ENCODE measurements around the gene RAB37. TPM values are rescaled to one million over a fixed set of nuclear protein-coding genes. Genes with fewer than 3 reads are reported as not detected.

Gene RAB37
- total and polyA plus RNA-seq, 2 of the 13 experiments (the other 11 are each of a cell fraction or from before 2014, with no cell fraction given): 0.91 to 3.7 TPM

DNA sequence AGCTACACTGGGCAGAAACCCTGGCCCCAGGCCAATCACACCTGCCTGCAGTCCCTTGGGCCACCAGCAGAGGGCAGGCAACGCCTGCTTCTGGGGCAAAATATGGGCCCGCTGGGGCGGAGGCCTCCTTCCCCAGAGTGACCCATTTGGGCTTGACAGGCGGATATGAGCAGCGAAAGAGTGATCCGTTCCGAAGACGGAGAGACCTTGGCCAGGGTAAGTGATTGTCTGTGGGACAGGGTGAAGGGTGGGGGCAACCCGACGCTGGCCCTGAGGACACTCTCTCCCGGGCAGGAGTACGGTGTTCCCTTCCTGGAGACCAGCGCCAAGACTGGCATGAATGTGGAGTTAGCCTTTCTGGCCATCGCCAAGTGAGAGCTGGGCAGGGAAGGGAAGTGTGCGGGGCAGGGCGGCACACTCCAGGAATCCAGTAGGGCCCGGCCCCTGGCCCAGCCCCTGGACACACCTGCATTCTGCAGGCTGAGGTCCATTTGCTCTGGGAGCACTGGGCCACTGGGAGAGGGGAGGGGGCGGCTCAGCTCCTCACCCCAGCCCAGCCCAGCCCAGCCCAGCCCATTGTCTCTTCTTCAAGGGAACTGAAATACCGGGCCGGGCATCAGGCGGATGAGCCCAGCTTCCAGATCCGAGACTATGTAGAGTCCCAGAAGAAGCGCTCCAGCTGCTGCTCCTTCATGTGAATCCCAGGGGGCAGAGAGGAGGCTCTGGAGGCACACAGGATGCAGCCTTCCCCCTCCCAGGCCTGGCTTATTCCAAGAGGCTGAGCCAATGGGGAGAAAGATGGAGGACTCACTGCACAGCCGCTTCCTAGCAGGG lies 7.9 kb downstream of the RAB37 start (continued):
- TF ChIP-seq, protein P1, sequence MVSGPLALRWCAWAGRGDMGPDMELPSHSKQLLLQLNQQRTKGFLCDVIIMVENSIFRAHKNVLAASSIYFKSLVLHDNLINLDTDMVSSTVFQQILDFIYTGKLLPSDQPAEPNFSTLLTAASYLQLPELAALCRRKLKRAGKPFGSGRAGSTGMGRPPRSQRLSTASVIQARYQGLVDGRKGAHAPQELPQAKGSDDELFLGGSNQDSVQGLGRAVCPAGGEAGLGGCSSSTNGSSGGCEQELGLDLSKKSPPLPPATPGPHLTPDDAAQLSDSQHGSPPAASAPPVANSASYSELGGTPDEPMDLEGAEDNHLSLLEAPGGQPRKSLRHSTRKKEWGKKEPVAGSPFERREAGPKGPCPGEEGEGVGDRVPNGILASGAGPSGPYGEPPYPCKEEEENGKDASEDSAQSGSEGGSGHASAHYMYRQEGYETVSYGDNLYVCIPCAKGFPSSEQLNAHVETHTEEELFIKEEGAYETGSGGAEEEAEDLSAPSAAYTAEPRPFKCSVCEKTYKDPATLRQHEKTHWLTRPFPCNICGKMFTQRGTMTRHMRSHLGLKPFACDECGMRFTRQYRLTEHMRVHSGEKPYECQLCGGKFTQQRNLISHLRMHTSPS (CRISPR knock-in tag; IDR thresholded peaks at IDR 0.05; ENCODE audit: low read depth): peak; percentile 85
- no peak for TF ChIP-seq ZNF562 (CRISPR knock-in tag; IDR thresholded peaks at IDR 0.05; ENCODE audit: borderline replicate concordance)
- TF ChIP-seq ZNF547 (CRISPR knock-in tag; IDR thresholded peaks at IDR 0.05): 0 out of 2 replicates have a peak, but pooled peaks have one; percentile 61
- TF ChIP-seq HOXA5 (CRISPR knock-in tag; IDR thresholded peaks at IDR 0.05): peak; percentile 81; the same call in 1 of the 2 replicates
- TF ChIP-seq, protein P2, sequence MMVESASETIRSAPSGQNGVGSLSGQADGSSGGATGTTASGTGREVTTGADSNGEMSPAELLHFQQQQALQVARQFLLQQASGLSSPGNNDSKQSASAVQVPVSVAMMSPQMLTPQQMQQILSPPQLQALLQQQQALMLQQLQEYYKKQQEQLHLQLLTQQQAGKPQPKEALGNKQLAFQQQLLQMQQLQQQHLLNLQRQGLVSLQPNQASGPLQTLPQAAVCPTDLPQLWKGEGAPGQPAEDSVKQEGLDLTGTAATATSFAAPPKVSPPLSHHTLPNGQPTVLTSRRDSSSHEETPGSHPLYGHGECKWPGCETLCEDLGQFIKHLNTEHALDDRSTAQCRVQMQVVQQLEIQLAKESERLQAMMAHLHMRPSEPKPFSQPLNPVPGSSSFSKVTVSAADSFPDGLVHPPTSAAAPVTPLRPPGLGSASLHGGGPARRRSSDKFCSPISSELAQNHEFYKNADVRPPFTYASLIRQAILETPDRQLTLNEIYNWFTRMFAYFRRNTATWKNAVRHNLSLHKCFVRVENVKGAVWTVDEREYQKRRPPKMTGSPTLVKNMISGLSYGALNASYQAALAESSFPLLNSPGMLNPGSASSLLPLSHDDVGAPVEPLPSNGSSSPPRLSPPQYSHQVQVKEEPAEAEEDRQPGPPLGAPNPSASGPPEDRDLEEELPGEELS (CRISPR knock-in tag; IDR thresholded peaks at IDR 0.05): 0 out of 2 replicates have a peak, but pooled peaks have one; percentile 35
- TF ChIP-seq, protein P3, sequence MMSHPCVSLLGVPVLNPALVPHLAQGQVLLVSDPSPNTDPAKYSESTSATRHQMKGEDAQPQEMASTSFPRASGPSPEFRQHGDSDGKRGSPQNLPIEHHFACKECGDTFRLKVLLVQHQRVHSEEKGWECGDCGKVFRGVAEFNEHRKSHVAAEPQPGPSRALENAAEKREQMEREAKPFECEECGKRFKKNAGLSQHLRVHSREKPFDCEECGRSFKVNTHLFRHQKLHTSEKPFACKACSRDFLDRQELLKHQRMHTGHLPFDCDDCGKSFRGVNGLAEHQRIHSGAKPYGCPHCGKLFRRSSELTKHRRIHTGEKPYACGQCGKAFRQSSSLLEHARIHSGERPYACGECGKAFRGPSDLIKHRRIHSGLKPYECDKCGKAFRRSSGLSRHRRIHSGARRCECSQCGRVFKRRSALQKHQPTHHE (CRISPR knock-in tag; IDR thresholded peaks at IDR 0.05; ENCODE audit: borderline replicate concordance): 0 out of 2 replicates have a peak, but pooled peaks have one; percentile 30
- peak; percentile 98 for TF ChIP-seq SMC3 (IDR thresholded peaks at IDR 0.05; ENCODE audit: low read length)
- no peak for TF ChIP-seq JUNB (CRISPR knock-in tag; IDR thresholded peaks at IDR 0.05; ENCODE audit: borderline replicate concordance)
- 0 out of 2 replicates have a peak, but pooled peaks have one; percentile 37 for TF ChIP-seq KMT2A (CRISPR knock-in tag; IDR thresholded peaks at IDR 0.05)
- TF ChIP-seq SKI (IDR thresholded peaks at IDR 0.05; ENCODE audit: partially characterized antibody): no peak
- peak; percentile 95 for TF ChIP-seq ZNF263 (CRISPR knock-in tag; IDR thresholded peaks at IDR 0.05)
- TF ChIP-seq TEAD2 (CRISPR knock-in tag; IDR thresholded peaks at IDR 0.05): no peak
- no peak for TF ChIP-seq SP1 (IDR thresholded peaks at IDR 0.05)
- TF ChIP-seq SP1 (CRISPR knock-in tag; IDR thresholded peaks at IDR 0.05): peak; percentile 15; the same call in 1 of the 2 replicates
- TF ChIP-seq MIER2 (CRISPR knock-in tag; IDR thresholded peaks at IDR 0.05): peak; percentile 50; the same call in 1 of the 2 replicates
- peak; percentile 61; the same call in 1 of the 2 replicates for TF ChIP-seq ZFP36L1 (CRISPR knock-in tag; IDR thresholded peaks at IDR 0.05)
- TF ChIP-seq MED1 (CRISPR knock-in tag; IDR thresholded peaks at IDR 0.05): peak; percentile 74
- TF ChIP-seq, protein P4, sequence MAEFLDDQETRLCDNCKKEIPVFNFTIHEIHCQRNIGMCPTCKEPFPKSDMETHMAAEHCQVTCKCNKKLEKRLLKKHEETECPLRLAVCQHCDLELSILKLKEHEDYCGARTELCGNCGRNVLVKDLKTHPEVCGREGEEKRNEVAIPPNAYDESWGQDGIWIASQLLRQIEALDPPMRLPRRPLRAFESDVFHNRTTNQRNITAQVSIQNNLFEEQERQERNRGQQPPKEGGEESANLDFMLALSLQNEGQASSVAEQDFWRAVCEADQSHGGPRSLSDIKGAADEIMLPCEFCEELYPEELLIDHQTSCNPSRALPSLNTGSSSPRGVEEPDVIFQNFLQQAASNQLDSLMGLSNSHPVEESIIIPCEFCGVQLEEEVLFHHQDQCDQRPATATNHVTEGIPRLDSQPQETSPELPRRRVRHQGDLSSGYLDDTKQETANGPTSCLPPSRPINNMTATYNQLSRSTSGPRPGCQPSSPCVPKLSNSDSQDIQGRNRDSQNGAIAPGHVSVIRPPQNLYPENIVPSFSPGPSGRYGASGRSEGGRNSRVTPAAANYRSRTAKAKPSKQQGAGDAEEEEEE (CRISPR knock-in tag; IDR thresholded peaks at IDR 0.05; ENCODE audit: borderline replicate concordance): 0 out of 2 replicates have a peak, but pooled peaks have one; percentile 34
- peak; percentile 80; the same call in 1 of the 2 replicates for TF ChIP-seq ZNF839 (CRISPR knock-in tag; IDR thresholded peaks at IDR 0.05; ENCODE audit: borderline replicate concordance)
- TF ChIP-seq, protein P5, sequence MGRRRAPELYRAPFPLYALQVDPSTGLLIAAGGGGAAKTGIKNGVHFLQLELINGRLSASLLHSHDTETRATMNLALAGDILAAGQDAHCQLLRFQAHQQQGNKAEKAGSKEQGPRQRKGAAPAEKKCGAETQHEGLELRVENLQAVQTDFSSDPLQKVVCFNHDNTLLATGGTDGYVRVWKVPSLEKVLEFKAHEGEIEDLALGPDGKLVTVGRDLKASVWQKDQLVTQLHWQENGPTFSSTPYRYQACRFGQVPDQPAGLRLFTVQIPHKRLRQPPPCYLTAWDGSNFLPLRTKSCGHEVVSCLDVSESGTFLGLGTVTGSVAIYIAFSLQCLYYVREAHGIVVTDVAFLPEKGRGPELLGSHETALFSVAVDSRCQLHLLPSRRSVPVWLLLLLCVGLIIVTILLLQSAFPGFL (CRISPR knock-in tag; IDR thresholded peaks at IDR 0.05): peak; percentile 57; the same call in 1 of the 2 replicates
- TF ChIP-seq KAT8 (CRISPR knock-in tag; IDR thresholded peaks at IDR 0.05): peak; percentile 70
- peak; percentile 74 for TF ChIP-seq BORCS8-MEF2B (CRISPR knock-in tag; IDR thresholded peaks at IDR 0.05)

Measured in HepG2 (cell line).